Naive thymus-derived CD4-positive, alpha-beta T cell (primary cell): ENCODE results near the gene COX6B2. TPM values are rescaled to one million over a fixed set of nuclear protein-coding genes. Genes with fewer than 3 reads are reported as not detected.
A peak's percentile ranks its signal among the peaks of the same experiment; 100 is the strongest.

ENCODE experiments used
- ATAC-seq: fragments of 150-1000 bp; cut with Tn5 transposase; 2 replicates; pipeline ENCODE4 v1.10.0; 2021; ENCODE audit warnings: mild to moderate bottlenecking, moderate library complexity
- CTCF ChIA-PET: fragments of 350-600 bp; sonication (Branson Sonifier 250); formaldehyde crosslinking; loops from one replicate; lab custom pipeline; 2021; ENCODE audit warnings: antibody characterized with exemption; lab: Charles Lee
- POLR2A ChIA-PET: fragments of 350-600 bp; sonication (Branson Sonifier 250); formaldehyde crosslinking; loops from one replicate; lab custom pipeline; 2021; ENCODE audit warnings: antibody characterized with exemption, inconsistent platforms; lab: Charles Lee
- DNase-seq, 9 donors: peaks; one replicate each; pipeline versions ENCODE4 v3.0.0 to v3.0.0-alpha.2; 2020 to 2022; ENCODE audit warnings: mixed read lengths in 1 of 9
- H3K27ac ChIP-seq: one replicate; pipeline ENCODE4 v1.7.0; 2013; ENCODE audit warnings: mild to moderate bottlenecking, low read depth, low read length, moderate library complexity
- H3K27me3 ChIP-seq, 2 donors: one replicate each; pipeline ENCODE4 v1.7.0; 2013; ENCODE audit warnings: low read length in 2 of 2, mild to moderate bottlenecking in 2 of 2, moderate library complexity in 2 of 2; ENCODE audit not compliant: control insufficient read depth in 2 of 2, insufficient read depth in 2 of 2
- H3K36me3 ChIP-seq, 3 experiments: 1 replicate in 2 of 3; 2 replicates in 1 of 3; pipeline ENCODE4 v1.7.0; 2013; ENCODE audit warnings: low read length in 3 of 3, mild to moderate bottlenecking in 3 of 3, moderate library complexity in 1 of 3; ENCODE audit not compliant: insufficient read depth in 3 of 3, control insufficient read depth in 2 of 3
- H3K4me1 ChIP-seq, 2 donors: one replicate each; pipeline ENCODE4 v1.7.0; 2013; ENCODE audit warnings: low read length in 2 of 2, mild to moderate bottlenecking in 2 of 2, moderate library complexity in 1 of 2; ENCODE audit not compliant: control insufficient read depth in 2 of 2, insufficient read depth in 2 of 2
- H3K4me3 ChIP-seq: 2 replicates; pipeline ENCODE4 v1.7.0; 2013; ENCODE audit warnings: mild to moderate bottlenecking, low read length
- H3K9me3 ChIP-seq, 3 experiments: 1 replicate in 2 of 3; 2 replicates in 1 of 3; pipeline ENCODE4 v1.7.0; 2013; ENCODE audit warnings: low read length in 3 of 3; ENCODE audit not compliant: control insufficient read depth in 2 of 3
- H3K27ac Mint-ChIP-seq, 9 donors: one replicate each; pipeline ENCODE4 v1.8.0; 2020 to 2022; ENCODE audit warnings: mixed read lengths in 9 of 9, mild to moderate bottlenecking in 8 of 9, moderate library complexity in 5 of 9, inconsistent platforms in 2 of 9
- H3K27me3 Mint-ChIP-seq, 5 donors: one replicate each; pipeline ENCODE4 v1.8.0; 2021 to 2022; ENCODE audit warnings: mixed read lengths in 5 of 5, mild to moderate bottlenecking in 1 of 5
- H3K36me3 Mint-ChIP-seq, 5 donors: one replicate each; pipeline ENCODE4 v1.8.0; 2020 to 2022; ENCODE audit warnings: mixed read lengths in 5 of 5, mild to moderate bottlenecking in 3 of 5, inconsistent platforms in 1 of 5
- H3K4me1 Mint-ChIP-seq, 7 donors: one replicate each; pipeline ENCODE4 v1.8.0; 2020 to 2022; ENCODE audit warnings: mixed read lengths in 7 of 7, mild to moderate bottlenecking in 3 of 7, inconsistent platforms in 1 of 7
- H3K4me3 Mint-ChIP-seq, 10 donors: one replicate each; pipeline ENCODE4 v1.8.0; 2020 to 2022; ENCODE audit warnings: mild to moderate bottlenecking in 10 of 10, mixed read lengths in 10 of 10, moderate library complexity in 6 of 10, inconsistent platforms in 2 of 10
- H3K9me3 Mint-ChIP-seq, 11 donors: one replicate each; pipeline ENCODE4 v1.8.0; 2020 to 2022; ENCODE audit warnings: mixed read lengths in 11 of 11, mild to moderate bottlenecking in 4 of 11, inconsistent platforms in 1 of 11, moderate library complexity in 1 of 11
- intact Hi-C, 2 donors: fragments of 100-400 bp; cut with micrococcal nuclease; formaldehyde crosslinking; loops; one replicate each; pipeline ENCODE4 v1.15.1; 2023
- polyA plus RNA-seq, 2 donors: library from polyadenylated mRNA; unstranded; fragments of 300-500 nt; fragmentation: Illumina TruSeq; gene quantifications; one replicate each; pipeline ENCODE4 v1.2.3, GENCODE V29; 2021
- total RNA-seq, 6 experiments: library from RNA in 5 of 6; stranded (reverse) in 5 of 6; gene quantifications; 1 replicate in 5 of 6; 2 replicates in 1 of 6; pipeline ENCODE4 v1.2.3 and lab custom pipeline; 2021 to 2026

COX6B2 gene
- total and polyA plus RNA-seq, 7 experiments from 2014 or later: 0.37 to 0.49 TPM; not detected in 5

DNA sequence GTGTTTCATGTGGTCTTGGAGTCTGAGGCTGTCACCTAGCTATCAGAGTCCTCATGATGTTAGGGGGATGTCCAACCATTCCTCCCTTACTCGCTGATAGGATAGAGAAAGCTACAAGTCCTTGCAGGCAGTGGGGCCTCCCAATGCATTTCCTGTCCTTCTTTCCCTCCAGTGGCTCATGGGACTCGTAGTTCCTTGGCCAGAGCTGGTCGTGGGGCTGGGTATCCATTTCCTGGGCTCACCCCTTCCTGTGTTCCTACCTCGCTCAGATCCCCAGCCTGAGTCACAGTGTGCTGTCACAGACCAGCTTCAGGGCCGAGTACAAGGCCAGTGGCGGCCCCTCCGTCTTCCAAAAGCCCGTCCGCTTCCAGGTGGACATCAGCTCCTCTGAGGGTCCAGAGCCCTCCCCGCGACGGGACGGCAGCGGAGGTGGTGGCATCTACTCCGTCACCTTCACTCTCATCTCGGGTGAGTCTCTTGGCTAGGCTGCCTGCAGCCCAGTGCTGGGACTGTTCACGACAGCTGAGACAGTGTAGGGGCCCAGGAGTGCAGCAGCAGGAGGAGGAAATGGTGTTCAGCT is 48.4 kb downstream of the COX6B2 start:
- Mint-ChIP-seq H3K36me3 (peaks cover 0 to 3% (median 0%) of the 10 kb centered on the region in 5 donors), H3K4me3 (no peak overlapping the region), H3K27me3 (no peaks in the 10 kb centered on the region), H3K9me3 (no peaks in the 10 kb centered on the region), H3K27ac (peak overlapping the region in 2 of 9 donors; percentile 38 to 72), H3K4me1 (peaks cover 0 to 17% (median 11%) of the 10 kb centered on the region in 7 donors)
- no peak overlapping the region for H3K27ac ChIP-seq
- intact Hi-C loops: loop anchor here in 1 of 2 donors (1.0 to 10.0 kb wide), 2 partner anchors 33 to 161 kb away; partner anchors contain the start of genes KMT5C and TNNT1
- H3K27me3 ChIP-seq: no peaks in the 10 kb centered on the region
- DNase-seq (no peak), ATAC-seq (no peak)
- H3K4me3 ChIP-seq: no peak overlapping the region
- no peaks in the 10 kb centered on the region for H3K36me3 ChIP-seq
- ChIA-PET POLR2A (interaction anchor here (0.8 to 1.4 kb wide), 3 partner anchors 33 to 103 kb away, joined by 3 to 4 read pairs (median 3); partner anchors contain the start of gene KMT5C), CTCF (interaction anchor here (0.5 kb wide), 1 partner anchor 321 kb away, joined by 3 read pairs; no protein-coding TSS in a partner anchor)
- no peaks in the 10 kb centered on the region for H3K9me3 ChIP-seq
- H3K4me1 ChIP-seq: peaks cover 5 to 10% of the 10 kb centered on the region in 2 donors

DNA sequence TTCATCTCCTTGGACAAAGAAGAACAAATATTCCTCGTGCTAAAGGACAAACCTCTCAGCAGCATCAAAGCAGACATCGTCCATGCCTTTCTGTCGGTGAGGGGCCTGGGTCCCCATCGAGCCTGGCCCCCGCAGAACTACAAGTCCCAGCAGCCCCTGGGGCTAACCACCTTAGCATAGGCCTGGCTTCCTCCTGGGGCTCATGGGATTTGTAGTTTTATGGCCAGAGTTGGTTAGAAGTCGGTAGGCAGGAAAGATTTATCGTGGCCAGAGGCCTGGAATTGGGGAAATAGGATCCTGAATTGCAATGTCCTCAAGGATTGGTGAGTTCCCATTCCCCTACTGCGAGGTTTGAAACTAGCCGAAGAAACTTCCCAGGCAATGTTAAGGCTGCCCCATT is 49.0 kb downstream of the COX6B2 start:
- intact Hi-C loops: loop anchor here in 1 of 2 donors (1.0 to 10.0 kb wide), 2 partner anchors 34 to 161 kb away; partner anchors contain the start of genes KMT5C and TNNT1

DNA sequence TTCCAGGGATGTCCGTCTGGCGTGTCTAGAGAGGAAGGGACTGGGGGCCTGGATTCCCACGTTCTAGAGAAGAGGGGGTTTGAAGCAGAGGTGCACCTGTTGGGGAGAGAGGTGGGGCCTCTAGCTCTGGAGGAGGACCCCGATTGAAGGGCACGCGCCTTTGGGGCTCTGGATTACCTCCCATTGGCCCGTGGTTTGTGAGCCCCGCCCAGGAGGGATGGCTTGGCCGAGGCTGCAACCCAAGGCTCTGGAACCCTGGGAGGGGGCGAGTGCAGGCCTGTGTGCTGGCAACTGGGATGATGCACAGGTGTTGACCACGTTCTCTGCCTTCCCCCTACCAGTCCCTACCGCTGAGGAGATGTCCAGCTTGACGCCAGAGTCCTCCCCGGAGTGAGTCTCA is 49.5 kb downstream of the COX6B2 start:
- Mint-ChIP-seq H3K36me3 (peaks cover 0 to 3% (median 0%) of the 10 kb centered on the region in 5 donors), H3K9me3 (no peaks in the 10 kb centered on the region), H3K4me1 (peaks cover 0 to 17% (median 11%) of the 10 kb centered on the region in 7 donors), H3K4me3 (no peak overlapping the region), H3K27ac (peak overlapping the region in 3 of 9 donors; percentile 8 to 72 (median 62)), H3K27me3 (no peaks in the 10 kb centered on the region)
- no peak overlapping the region for H3K4me3 ChIP-seq
- ChIA-PET POLR2A (no interaction called here), CTCF (no interaction called here)
- no peak for DNase-seq
- no peak for ATAC-seq
- no peak overlapping the region for H3K27ac ChIP-seq
- peaks cover 5 to 10% of the 10 kb centered on the region in 2 donors for H3K4me1 ChIP-seq
- no peaks in the 10 kb centered on the region for H3K9me3 ChIP-seq
- intact Hi-C loops: loop anchor here (1.0 to 10.0 kb wide), 4 partner anchors 34 to 423 kb away; partner anchors contain the start of genes KMT5C (in 1 of the 2), TNNT1 (in 1 of the 2) and UBE2S (in 1 of the 2)
- no peaks in the 10 kb centered on the region for H3K36me3 ChIP-seq
- H3K27me3 ChIP-seq: no peaks in the 10 kb centered on the region

More for the DNA sequence above, 49.0 kb downstream of the COX6B2 start:
- Histone ChIP-seq H3K36me3 (no peaks in the 10 kb centered on the region), H3K4me1 (peaks cover 5 to 10% of the 10 kb centered on the region in 2 donors), H3K9me3 (no peaks in the 10 kb centered on the region), H3K27me3 (no peaks in the 10 kb centered on the region), H3K4me3 (no peak overlapping the region), H3K27ac (no peak overlapping the region)
- Mint-ChIP-seq H3K27ac (peak overlapping the region in 7 of 9 donors; percentile 8 to 90 (median 72)), H3K4me1 (peaks cover 0 to 17% (median 11%) of the 10 kb centered on the region in 7 donors), H3K9me3 (no peaks in the 10 kb centered on the region), H3K36me3 (peaks cover 0 to 3% (median 0%) of the 10 kb centered on the region in 5 donors), H3K4me3 (peak overlapping the region in 3 of 10 donors; percentile 50 to 68 (median 51)), H3K27me3 (no peaks in the 10 kb centered on the region)
- ChIA-PET CTCF (no interaction called here), POLR2A (interaction anchor here (1.4 kb wide), 1 partner anchor 103 kb away, joined by 3 read pairs; no protein-coding TSS in a partner anchor)
- DNase-seq: peak; percentile 31 to 72 (median 57)
- ATAC-seq: peak; percentile 72

DNA sequence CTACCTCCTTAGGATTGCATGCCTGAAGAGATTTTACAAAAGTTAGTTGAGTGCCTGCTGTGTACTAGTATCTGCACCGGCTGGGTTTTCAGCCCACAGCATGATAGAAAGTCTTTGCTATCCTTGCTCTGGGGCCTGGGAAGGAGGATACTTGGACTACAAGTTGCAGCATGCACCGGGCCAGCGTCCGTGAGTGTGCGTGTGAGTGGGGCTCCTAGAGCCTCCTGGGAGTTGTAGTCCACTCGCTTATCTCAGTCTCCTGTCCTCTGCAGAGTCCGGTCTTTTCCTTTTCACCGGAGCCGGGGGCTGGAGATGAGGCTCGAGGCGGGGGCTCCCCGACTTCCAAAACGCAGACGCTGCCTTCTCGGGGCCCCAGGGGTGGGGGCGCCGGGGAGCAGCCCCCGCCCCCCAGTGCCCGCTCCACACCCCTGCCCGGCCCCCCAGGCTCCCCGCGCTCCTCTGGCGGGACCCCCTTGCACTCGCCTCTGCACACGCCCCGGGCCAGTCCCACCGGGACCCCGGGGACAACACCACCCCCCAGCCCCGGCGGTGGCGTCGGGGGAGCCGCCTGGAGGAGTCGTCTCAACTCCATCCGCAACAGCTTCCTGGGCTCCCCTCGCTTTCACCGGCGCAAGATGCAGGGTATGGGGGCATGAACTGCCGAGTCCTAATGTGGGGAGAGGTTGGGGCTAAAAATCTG is 50.1 kb downstream of the COX6B2 start:
- no peaks in the 10 kb centered on the region for H3K9me3 ChIP-seq
- H3K4me1 ChIP-seq: peaks cover 5 to 10% of the 10 kb centered on the region in 2 donors
- intact Hi-C loops: loop anchor here (5.0 to 10.0 kb wide), 3 partner anchors 103 to 422 kb away; partner anchors contain the start of genes TNNT1 (in 1 of the 2) and UBE2S (in 1 of the 2)
- no peak overlapping the region for H3K4me3 ChIP-seq
- Mint-ChIP-seq H3K27ac (no peak overlapping the region), H3K36me3 (peaks cover 0 to 3% (median 0%) of the 10 kb centered on the region in 5 donors), H3K27me3 (peaks cover 0 to 2% (median 0%) of the 10 kb centered on the region in 5 donors), H3K9me3 (no peaks in the 10 kb centered on the region), H3K4me1 (peaks cover 0 to 17% (median 11%) of the 10 kb centered on the region in 7 donors), H3K4me3 (no peak overlapping the region)
- POLR2A ChIA-PET: no interaction called here
- H3K36me3 ChIP-seq: no peaks in the 10 kb centered on the region
- CTCF ChIA-PET: no interaction called here
- H3K27ac ChIP-seq: no peak overlapping the region
- no peaks in the 10 kb centered on the region for H3K27me3 ChIP-seq
- DNase-seq: peak in 1 of 9 donors; percentile 11
- no peak for ATAC-seq

DNA sequence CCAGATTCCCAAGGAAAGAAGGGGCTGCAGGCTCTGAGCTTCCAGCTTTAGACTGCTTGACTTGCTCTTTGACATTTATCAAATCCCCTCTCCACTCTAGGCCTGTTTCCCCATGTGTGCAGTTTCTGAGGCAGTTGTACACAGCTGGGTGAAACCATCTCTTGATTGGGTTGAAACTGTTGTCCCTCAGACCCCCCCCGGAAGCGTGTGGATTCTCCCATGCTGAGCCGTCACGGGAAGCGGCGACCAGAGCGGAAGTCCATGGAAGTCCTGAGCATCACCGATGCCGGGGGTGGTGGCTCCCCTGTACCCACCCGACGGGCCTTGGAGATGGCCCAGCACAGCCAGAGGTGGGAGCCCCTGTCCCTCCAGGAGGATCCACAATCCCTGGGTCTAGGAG is 51.0 kb downstream of the COX6B2 start:
- peaks cover 5 to 10% of the 10 kb centered on the region in 2 donors for H3K4me1 ChIP-seq
- H3K27ac Mint-ChIP-seq: no peak overlapping the region
- intact Hi-C loops: loop anchor here (5.0 to 10.0 kb wide), 3 partner anchors 104 to 421 kb away; partner anchors contain the start of genes TNNT1 (in 1 of the 2) and UBE2S (in 1 of the 2)

DNA sequence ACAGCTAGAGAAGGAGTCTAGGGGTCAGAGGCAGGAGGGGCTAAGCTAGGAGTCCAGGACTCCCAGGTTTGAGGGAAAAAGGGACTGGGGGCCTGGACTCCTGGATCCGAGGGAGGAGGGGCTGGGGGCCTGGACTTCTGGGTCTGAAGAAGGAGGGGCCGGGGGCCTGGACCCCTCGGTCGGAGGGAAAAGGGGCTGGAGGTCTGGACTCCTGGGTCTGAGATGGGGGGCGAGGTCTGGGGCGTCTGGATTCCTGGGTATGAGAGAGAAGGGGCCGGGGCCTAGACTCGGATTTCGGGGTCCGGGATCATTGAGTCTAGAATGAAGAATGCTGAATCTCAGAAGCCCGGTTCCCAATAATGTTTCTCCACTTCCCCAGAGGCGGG is 52.2 kb downstream of the COX6B2 start:
- CTCF ChIA-PET: interaction anchor here (0.8 to 3.0 kb wide), 8 partner anchors 11 to 202 kb away, joined by 3 to 16 read pairs (median 8); partner anchors contain the start of genes KMT5C, PPP6R1 and TMEM238

More for the DNA sequence above, 51.0 kb downstream of the COX6B2 start:
- H3K9me3 ChIP-seq: no peaks in the 10 kb centered on the region
- no peak for ATAC-seq
- H3K27me3 Mint-ChIP-seq: peaks cover 0 to 3% (median 0%) of the 10 kb centered on the region in 5 donors
- peaks cover 0 to 17% (median 11%) of the 10 kb centered on the region in 7 donors for H3K4me1 Mint-ChIP-seq
- no peaks in the 10 kb centered on the region for H3K36me3 ChIP-seq
- no peaks in the 10 kb centered on the region for H3K27me3 ChIP-seq
- H3K27ac ChIP-seq: no peak overlapping the region
- H3K4me3 Mint-ChIP-seq: no peak overlapping the region
- POLR2A ChIA-PET: interaction anchor here (0.5 to 2.9 kb wide), 3 partner anchors 12 to 80 kb away, joined by 3 to 21 read pairs (median 4); partner anchors contain the start of gene TMEM238
- CTCF ChIA-PET: interaction anchor here (0.7 to 3.0 kb wide), 5 partner anchors 11 to 201 kb away, joined by 3 to 16 read pairs (median 5); partner anchors contain the start of gene TMEM238
- H3K9me3 Mint-ChIP-seq: no peaks in the 10 kb centered on the region
- peaks cover 0 to 3% (median 0%) of the 10 kb centered on the region in 5 donors for H3K36me3 Mint-ChIP-seq
- H3K4me3 ChIP-seq: no peak overlapping the region
- DNase-seq: no peak

More for the DNA sequence above, 52.2 kb downstream of the COX6B2 start:
- Histone ChIP-seq H3K4me3 (peak overlapping the region; percentile 61), H3K9me3 (no peaks in the 10 kb centered on the region), H3K4me1 (peaks cover 5 to 10% of the 10 kb centered on the region in 2 donors), H3K36me3 (no peaks in the 10 kb centered on the region), H3K27ac (peak overlapping the region; percentile 66), H3K27me3 (no peaks in the 10 kb centered on the region)
- ATAC-seq: no peak
- H3K27ac Mint-ChIP-seq: peak overlapping the region in 7 of 9 donors; percentile 66 to 95 (median 84)
- no peaks in the 10 kb centered on the region for H3K9me3 Mint-ChIP-seq
- H3K4me3 Mint-ChIP-seq: peak overlapping the region; percentile 77 to 97 (median 88)
- POLR2A ChIA-PET: interaction anchor here (1.2 to 2.9 kb wide), 4 partner anchors 46 to 105 kb away, joined by 3 to 21 read pairs (median 6); partner anchors contain the start of genes TMEM238 and UBE2S
- H3K36me3 Mint-ChIP-seq: peaks cover 0 to 3% (median 0%) of the 10 kb centered on the region in 5 donors
- H3K27me3 Mint-ChIP-seq: peaks cover 0 to 3% (median 0%) of the 10 kb centered on the region in 5 donors
- DNase-seq: no peak
- intact Hi-C loops: loop anchor here (1.0 to 10.0 kb wide), 6 partner anchors 37 to 420 kb away; partner anchors contain the start of genes KMT5C (in 1 of the 2), RPL28 (in 1 of the 2), TNNT1 (in 1 of the 2) and UBE2S (in 1 of the 2)
- H3K4me1 Mint-ChIP-seq: peaks cover 0 to 17% (median 11%) of the 10 kb centered on the region in 7 donors
